Measurements from ENCODE around the gene CSF3R. TPM values are rescaled to one million over a fixed set of nuclear protein-coding genes. Genes with fewer than 3 reads are reported as not detected.

CSF3R gene
- total and polyA plus RNA-seq, 8 donors = 1.6 to 30.9 (median 12.7) TPM; not detected in 1

- DNase-seq = no peak
- no peaks in the 10 kb centered on the region for H3K27me3 ChIP-seq
- intact Hi-C loops (cut with DNase I; ENCODE audit: low total_unique reads) = no loop called here
- H3K4me3 ChIP-seq = no peak overlapping the region
- no peak overlapping the region for H3K27ac ChIP-seq
- H3K36me3 ChIP-seq = peaks cover 0 to 8% (median 4%) of the 10 kb centered on the region in 4 donors
- no peak for TF ChIP-seq CTCF (IDR thresholded peaks at IDR 0.05)
- no peak for TF ChIP-seq POLR2AphosphoS5 (IDR thresholded peaks at IDR 0.05)
- no peak for TF ChIP-seq POLR2A (IDR thresholded peaks at IDR 0.05)
- no peak for TF ChIP-seq EP300 (IDR thresholded peaks at IDR 0.05)
- 60 to 82% (median 76%) methylated on average over 5 of the region's 5 CpGs for WGBS, 5 donors
- peaks cover 6 to 32% (median 16%) of the 10 kb centered on the region in 4 donors for H3K4me1 ChIP-seq
- no peaks in the 10 kb centered on the region for H3K9me3 ChIP-seq
These were observed 36.0 kb downstream of the CSF3R start for GRCh38 chr1:36446746-36447145.

GRCh38 chr1:36446271-36446670 lies 36.4 kb downstream of the CSF3R start:
- peak in 1 of 2 donors; percentile 34 for DNase-seq
- H3K4me1 ChIP-seq = peaks cover 6 to 30% (median 14%) of the 10 kb centered on the region in 4 donors
- H3K36me3 ChIP-seq = peaks cover 0 to 8% (median 4%) of the 10 kb centered on the region in 4 donors
- H3K9me3 ChIP-seq = no peaks in the 10 kb centered on the region
- H3K27ac ChIP-seq = no peak overlapping the region
- 59 to 70% (median 66%) methylated on average over 8 of the region's 8 CpGs for WGBS, 5 donors
- H3K4me3 ChIP-seq = no peak overlapping the region
- H3K27me3 ChIP-seq = no peaks in the 10 kb centered on the region
- intact Hi-C loops (cut with DNase I; ENCODE audit: low total_unique reads) = no loop called here
- no peak for TF ChIP-seq POLR2A (IDR thresholded peaks at IDR 0.05)
- no peak for TF ChIP-seq CTCF (IDR thresholded peaks at IDR 0.05)
- no peak for TF ChIP-seq POLR2AphosphoS5 (IDR thresholded peaks at IDR 0.05)
- no peak for TF ChIP-seq EP300 (IDR thresholded peaks at IDR 0.05)

GRCh38 chr1:36443297-36443696 lies 39.4 kb downstream of the CSF3R start:
- WGBS, 5 donors = 74 to 84% (median 81%) methylated on average over 2 of the region's 2 CpGs
- no peak for DNase-seq
- no peaks in the 10 kb centered on the region for H3K9me3 ChIP-seq
- peaks cover 0 to 3% (median 0%) of the 10 kb centered on the region in 4 donors for H3K4me1 ChIP-seq
- no peak overlapping the region for H3K27ac ChIP-seq
- H3K36me3 ChIP-seq = peaks cover 0 to 31% (median 10%) of the 10 kb centered on the region in 4 donors
- H3K4me3 ChIP-seq = no peak overlapping the region
- no peak for TF ChIP-seq CTCF (IDR thresholded peaks at IDR 0.05)
- no peak for TF ChIP-seq EP300 (IDR thresholded peaks at IDR 0.05)
- no peak for TF ChIP-seq POLR2AphosphoS5 (IDR thresholded peaks at IDR 0.05)
- no peak for TF ChIP-seq POLR2A (IDR thresholded peaks at IDR 0.05)
- H3K27me3 ChIP-seq = no peaks in the 10 kb centered on the region
- intact Hi-C loops (cut with DNase I; ENCODE audit: low total_unique reads) = no loop called here

GRCh38 chr1:36442337-36442736 lies 40.4 kb downstream of the CSF3R start:
- Histone ChIP-seq H3K36me3 (peaks cover 0 to 40% (median 18%) of the 10 kb centered on the region in 4 donors), H3K9me3 (no peaks in the 10 kb centered on the region), H3K4me1 (no peaks in the 10 kb centered on the region), H3K27me3 (no peaks in the 10 kb centered on the region), H3K4me3 (no peak overlapping the region), H3K27ac (no peak overlapping the region)
- intact Hi-C loops (cut with DNase I; ENCODE audit: low total_unique reads) = no loop called here
- DNase-seq = no peak
- TF ChIP-seq EP300 (IDR thresholded peaks at IDR 0.05) (no peak), POLR2A (IDR thresholded peaks at IDR 0.05) (no peak), CTCF (IDR thresholded peaks at IDR 0.05) (no peak)
- WGBS, 5 donors = 84 to 93% (median 87%) methylated on average over 3 of the region's 3 CpGs

Data from stomach (tissue), 9 donors.